IMR-90 (cell line): ENCODE measurements around the gene CCDC60. TPM values are rescaled to one million over a fixed set of nuclear protein-coding genes. Genes with fewer than 3 reads are reported as not detected.

Experiments used
- ATAC-seq: fragments of 200-7000 bp; cut with Tn5 transposase; 2 replicates; pipeline ENCODE4 v1.9.1; 2020; ENCODE audit warnings: low read depth, mild to moderate bottlenecking, moderate library complexity
- BruUV-seq: library from RNA; stranded (reverse); fragments of 400-500 nt; replicated peaks from 2 replicates; lab custom pipeline; 2021; lab: Mats Ljungman, UMichigan
- CTCF ChIA-PET: fragments of 300-600 bp; formaldehyde crosslinking; extraction: SDS; loops from one replicate; lab custom pipeline; 2021; ENCODE audit warnings: antibody characterized with exemption; lab: Yijun Ruan, JAX
- POLR2A ChIA-PET: fragments of 300-600 bp; sonication (Branson Sonifier 250); formaldehyde crosslinking; loops from one replicate; lab custom pipeline; 2022; ENCODE audit warnings: antibody characterized with exemption; ENCODE audit not compliant: unreplicated experiment; lab: Charles Lee
- DNase-seq: peaks from one replicate; pipeline ENCODE4 v3.0.0; 2013
- H2AFZ ChIP-seq: replicated peaks from 2 replicates; pipeline ENCODE3; 2013; ENCODE audit warnings: low read length, mild to moderate bottlenecking; ENCODE audit not compliant: poor library complexity
- H2AK5ac ChIP-seq: 2 replicates; pipeline ENCODE4 v1.6.1; 2013; ENCODE audit warnings: low read depth, low read length, inconsistent platforms
- H2AK9ac ChIP-seq: replicated peaks from 2 replicates; pipeline ENCODE3; 2013; ENCODE audit warnings: mild to moderate bottlenecking, low read depth, low read length, moderate library complexity; ENCODE audit not compliant: poor library complexity
- H2BK120ac ChIP-seq: 2 replicates; pipeline ENCODE4 v1.6.1; 2013; ENCODE audit warnings: low read depth, low read length, inconsistent platforms
- H2BK15ac ChIP-seq: 3 replicates; pipeline ENCODE4 v1.6.1; 2013; ENCODE audit warnings: low read depth, low read length, inconsistent platforms
- H2BK20ac ChIP-seq: 2 replicates; pipeline ENCODE4 v1.6.1; 2013; ENCODE audit warnings: low read depth, mild to moderate bottlenecking, inconsistent platforms, low read length, moderate library complexity
- H2BK5ac ChIP-seq: 2 replicates; pipeline ENCODE4 v1.6.1; 2013; ENCODE audit warnings: mild to moderate bottlenecking, low read depth, low read length, inconsistent platforms; ENCODE audit not compliant: poor library complexity, severe bottlenecking
- H3K14ac ChIP-seq: replicated peaks from 2 replicates; pipeline ENCODE4 v1.6.1; 2013; ENCODE audit warnings: low read depth, low read length, inconsistent platforms
- H3K18ac ChIP-seq: 2 replicates; pipeline ENCODE4 v1.6.1; 2013; ENCODE audit warnings: low read depth, low read length, control low read depth
- H3K23ac ChIP-seq: 2 replicates; pipeline ENCODE4 v1.6.1; 2013; ENCODE audit warnings: low read depth, low read length, inconsistent platforms
- H3K27ac ChIP-seq: 2 replicates; pipeline ENCODE4 v1.5.1; 2013; ENCODE audit warnings: mild to moderate bottlenecking, control low read depth, low read length; ENCODE audit not compliant: insufficient read depth
- H3K27me3 ChIP-seq: 2 replicates; pipeline ENCODE4 v1.6.1; 2013; ENCODE audit warnings: low read length; ENCODE audit not compliant: control insufficient read depth, insufficient read depth
- H3K36me3 ChIP-seq: 2 replicates; pipeline ENCODE4 v1.6.1; 2013; ENCODE audit warnings: low read length, mixed read lengths; ENCODE audit not compliant: control insufficient read depth, insufficient read depth
- H3K4ac ChIP-seq: 2 replicates; pipeline ENCODE4 v1.6.1; 2013; ENCODE audit warnings: low read depth, low read length, inconsistent platforms
- H3K4me1 ChIP-seq: 2 replicates; pipeline ENCODE4 v1.6.1; 2013; ENCODE audit warnings: low read length, mixed read lengths; ENCODE audit not compliant: control insufficient read depth, insufficient read depth
- H3K4me2 ChIP-seq: 2 replicates; pipeline ENCODE4 v1.6.1; 2013; ENCODE audit warnings: low read depth, mild to moderate bottlenecking, control low read depth, low read length, moderate library complexity
- H3K4me3 ChIP-seq: 2 replicates; pipeline ENCODE4 v1.5.1; 2013; ENCODE audit warnings: low read depth, mild to moderate bottlenecking, control low read depth, low read length, moderate library complexity; ENCODE audit not compliant: insufficient read depth
- H3K56ac ChIP-seq: 2 replicates; pipeline ENCODE4 v1.6.1; 2013; ENCODE audit warnings: low read length, inconsistent platforms; ENCODE audit not compliant: insufficient read depth; ENCODE audit errors: extremely low read depth
- H3K79me1 ChIP-seq, 2 experiments: 2 replicates each; pipeline ENCODE4 v1.6.1; 2013; ENCODE audit warnings: low read length in 2 of 2, inconsistent platforms in 1 of 2, low read depth in 1 of 2
- H3K9ac ChIP-seq: 2 replicates; pipeline ENCODE4 v1.6.1; 2013; ENCODE audit warnings: low read depth, low read length, control low read depth
- H3K9me1 ChIP-seq: 2 replicates; pipeline ENCODE4 v1.6.1; 2013; ENCODE audit warnings: low read length, inconsistent platforms; ENCODE audit not compliant: insufficient read depth
- H3K9me3 ChIP-seq: 2 replicates; pipeline ENCODE4 v1.6.1; 2013; ENCODE audit warnings: low read length; ENCODE audit not compliant: control insufficient read depth, insufficient read depth
- H4K20me1 ChIP-seq: 2 replicates; pipeline ENCODE4 v1.6.1; 2013; ENCODE audit warnings: low read length, inconsistent platforms; ENCODE audit not compliant: insufficient read depth
- H4K5ac ChIP-seq: 2 replicates; pipeline ENCODE4 v1.6.1; 2013; ENCODE audit warnings: mild to moderate bottlenecking, low read depth, low read length, control low read depth
- H4K8ac ChIP-seq, 2 experiments: 2 replicates each; pipeline ENCODE4 v1.6.1; 2013; ENCODE audit warnings: low read depth in 2 of 2, low read length in 2 of 2, control low read depth in 1 of 2, inconsistent platforms in 1 of 2
- H4K91ac ChIP-seq: 2 replicates; pipeline ENCODE4 v1.6.1; 2013; ENCODE audit warnings: low read depth, low read length, inconsistent platforms; ENCODE audit not compliant: insufficient read depth
- CEBPB ChIP-seq: IDR thresholded peaks from 2 replicates; pipeline ENCODE4 v1.6.1; 2012; ENCODE audit warnings: low read depth, low read length, improper control_type of control experiment
- CHD1 ChIP-seq: IDR thresholded peaks from 2 replicates; pipeline ENCODE4 v1.6.1; 2012; ENCODE audit warnings: low read depth, low read length, improper control_type of control experiment
- FOS ChIP-seq: fragments of 150-350 bp; IDR thresholded peaks from 2 replicates; pipeline ENCODE4 v1.6.1; 2016; ENCODE audit warnings: low read depth, low read length
- MAFK ChIP-seq: IDR thresholded peaks from 2 replicates; pipeline ENCODE4 v1.6.1; 2012; ENCODE audit warnings: low read depth, low read length, improper control_type of control experiment
- MAZ ChIP-seq: IDR thresholded peaks from 2 replicates; pipeline ENCODE4 v1.6.1; 2012; ENCODE audit warnings: low read depth, mild to moderate bottlenecking, low read length, improper control_type of control experiment, moderate library complexity, borderline replicate concordance
- MXI1 ChIP-seq: IDR thresholded peaks from 2 replicates; pipeline ENCODE4 v1.6.1; 2012; ENCODE audit warnings: low read depth, mild to moderate bottlenecking, low read length, moderate library complexity, borderline replicate concordance
- NFE2L2 ChIP-seq: fragments of 150-350 bp; IDR thresholded peaks from 2 replicates; pipeline ENCODE4 v1.6.1; 2016; ENCODE audit warnings: low read depth, mild to moderate bottlenecking, low read length
- POLR2A ChIP-seq: IDR thresholded peaks from 2 replicates; pipeline ENCODE4 v1.6.1; 2012; ENCODE audit warnings: mild to moderate bottlenecking, low read depth, low read length
- RCOR1 ChIP-seq: IDR thresholded peaks from 2 replicates; pipeline ENCODE4 v1.6.1; 2012; ENCODE audit warnings: mild to moderate bottlenecking, low read length, improper control_type of control experiment; ENCODE audit not compliant: insufficient replicate concordance
- RFX5 ChIP-seq: IDR thresholded peaks from 2 replicates; pipeline ENCODE4 v1.8.0; 2012; ENCODE audit warnings: low read depth, mild to moderate bottlenecking, low read length, moderate library complexity
- WGBS, 2 experiments: methylation state at CpG; one replicate each; pipeline versions ENCODE4 v1.1.5 to v1.1.7; 2013; ENCODE audit warnings: missing lambda C conversion rate in 2 of 2; ENCODE audit not compliant: insufficient read length in 1 of 2; ENCODE audit errors: extremely low coverage in 2 of 2; 5-methylcytosine and 5-hydroxymethylcytosine counted together
- dilution Hi-C: fragments of 300-500 bp; cut with HindIII; formaldehyde crosslinking; loops from one replicate; pipeline ENCODE4 v1.14.3; 2018; ENCODE audit warnings: low sequenced_read_pairs; ENCODE audit not compliant: unreplicated experiment
- in situ Hi-C: fragments of 300-500 bp; cut with MboI; formaldehyde crosslinking; loops from 3 replicates; pipeline ENCODE4 v1.14.3; 2019; ENCODE audit warnings: low sequenced_read_pairs, inconsistent platforms, mixed read lengths
- intact Hi-C: fragments of 100-400 bp; cut with micrococcal nuclease; formaldehyde crosslinking; loops from 2 replicates; pipeline ENCODE4 v1.10.0; 2022
- polyA plus RNA-seq, 3 experiments: library from polyadenylated mRNA; depleted of rRNA; stranded (reverse); fragments of >200 nt; gene quantifications; 2 replicates each; pipeline ENCODE4 v1.2.3, GENCODE V29; 2012; ENCODE audit warnings: low replicate concordance in 1 of 3
- total RNA-seq: library from RNA; depleted of rRNA; stranded (reverse); fragments of >200 nt; gene quantifications from 2 replicates; pipeline ENCODE4 v1.2.3, GENCODE V29; 2012
- TF ChIP-seq, protein P1 (sequence below): fragments of 150-350 bp; IDR thresholded peaks from 2 replicates; pipeline ENCODE4 v1.6.1; 2017; ENCODE audit warnings: mild to moderate bottlenecking, antibody characterized with exemption, low read length, low read depth
- TF ChIP-seq, protein P2 (sequence below): conservative IDR thresholded peaks from 2 replicates; pipeline ENCODE4 v1.5.1; 2012; ENCODE audit warnings: mild to moderate bottlenecking, low read depth, low read length, improper control_type of control experiment

CCDC60 gene
- total and polyA plus RNA-seq, 2 of the 4 experiments (the other 2 are of a cell fraction): not detected

DNA sequence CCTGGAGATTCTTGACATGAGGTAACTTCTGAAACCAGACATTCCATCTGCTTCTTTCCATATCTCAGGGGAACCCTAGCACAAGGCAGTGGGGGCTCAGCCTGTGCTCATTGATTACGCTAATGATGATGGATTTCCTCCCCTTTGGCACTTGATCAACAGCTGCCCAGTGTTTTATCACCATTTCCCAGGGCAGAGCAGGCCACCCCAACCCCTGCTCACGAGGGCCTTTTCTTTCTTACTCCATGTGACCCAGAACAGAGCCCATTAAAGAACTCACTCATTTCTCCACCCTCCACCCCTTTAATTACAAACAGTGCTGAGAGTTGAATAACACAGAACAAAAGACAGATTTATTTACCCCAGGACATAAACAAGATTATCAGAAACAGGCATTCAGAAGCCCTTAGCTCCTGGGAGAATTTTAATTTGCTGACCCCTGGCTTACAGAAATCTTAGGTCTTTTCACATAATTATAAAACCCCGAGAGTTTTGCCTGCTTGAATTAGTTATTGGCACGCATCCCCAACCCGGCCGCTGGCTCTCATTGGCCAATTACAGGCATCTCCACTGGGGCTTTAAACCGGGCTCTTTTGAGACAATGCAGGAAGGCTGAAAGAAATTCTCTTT lies 32.0 kb upstream of the CCDC60 start:
- H3K27ac ChIP-seq: no peak overlapping the region
- H3K18ac ChIP-seq: no peak overlapping the region
- dilution Hi-C loops: no loop called here
- peaks cover 9% of the 10 kb centered on the region for H3K9me3 ChIP-seq
- intact Hi-C loops: no loop called here
- H3K14ac ChIP-seq: no peak overlapping the region
- no peak overlapping the region for H2BK15ac ChIP-seq
- H3K23ac ChIP-seq: no peak overlapping the region
- H3K27me3 ChIP-seq: no peaks in the 10 kb centered on the region
- no TSS peak for BruUV-seq
- no peak for DNase-seq
- H2BK20ac ChIP-seq: no peak overlapping the region
- H3K9me1 ChIP-seq: no peaks in the 10 kb centered on the region
- in situ Hi-C loops: no loop called here
- no peak overlapping the region for H2AK9ac ChIP-seq
- H2BK5ac ChIP-seq: no peak overlapping the region
- no peak overlapping the region for H3K4ac ChIP-seq
- H4K20me1 ChIP-seq: no peaks in the 10 kb centered on the region
- H4K5ac ChIP-seq: no peak overlapping the region
- H4K8ac ChIP-seq: no peak overlapping the region
- no peaks in the 10 kb centered on the region for H3K4me1 ChIP-seq
- no peak for TF ChIP-seq MAFK
- no peak for TF ChIP-seq MXI1
- no peak for TF ChIP-seq CEBPB
- TF ChIP-seq POLR2A: no peak
- TF ChIP-seq FOS: no peak
- TF ChIP-seq, protein P1, sequence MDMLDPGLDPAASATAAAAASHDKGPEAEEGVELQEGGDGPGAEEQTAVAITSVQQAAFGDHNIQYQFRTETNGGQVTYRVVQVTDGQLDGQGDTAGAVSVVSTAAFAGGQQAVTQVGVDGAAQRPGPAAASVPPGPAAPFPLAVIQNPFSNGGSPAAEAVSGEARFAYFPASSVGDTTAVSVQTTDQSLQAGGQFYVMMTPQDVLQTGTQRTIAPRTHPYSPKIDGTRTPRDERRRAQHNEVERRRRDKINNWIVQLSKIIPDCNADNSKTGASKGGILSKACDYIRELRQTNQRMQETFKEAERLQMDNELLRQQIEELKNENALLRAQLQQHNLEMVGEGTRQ: no peak
- TF ChIP-seq, protein P2, sequence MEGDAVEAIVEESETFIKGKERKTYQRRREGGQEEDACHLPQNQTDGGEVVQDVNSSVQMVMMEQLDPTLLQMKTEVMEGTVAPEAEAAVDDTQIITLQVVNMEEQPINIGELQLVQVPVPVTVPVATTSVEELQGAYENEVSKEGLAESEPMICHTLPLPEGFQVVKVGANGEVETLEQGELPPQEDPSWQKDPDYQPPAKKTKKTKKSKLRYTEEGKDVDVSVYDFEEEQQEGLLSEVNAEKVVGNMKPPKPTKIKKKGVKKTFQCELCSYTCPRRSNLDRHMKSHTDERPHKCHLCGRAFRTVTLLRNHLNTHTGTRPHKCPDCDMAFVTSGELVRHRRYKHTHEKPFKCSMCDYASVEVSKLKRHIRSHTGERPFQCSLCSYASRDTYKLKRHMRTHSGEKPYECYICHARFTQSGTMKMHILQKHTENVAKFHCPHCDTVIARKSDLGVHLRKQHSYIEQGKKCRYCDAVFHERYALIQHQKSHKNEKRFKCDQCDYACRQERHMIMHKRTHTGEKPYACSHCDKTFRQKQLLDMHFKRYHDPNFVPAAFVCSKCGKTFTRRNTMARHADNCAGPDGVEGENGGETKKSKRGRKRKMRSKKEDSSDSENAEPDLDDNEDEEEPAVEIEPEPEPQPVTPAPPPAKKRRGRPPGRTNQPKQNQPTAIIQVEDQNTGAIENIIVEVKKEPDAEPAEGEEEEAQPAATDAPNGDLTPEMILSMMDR: no peak
- no peak for TF ChIP-seq RFX5
- no peak for TF ChIP-seq MAZ
- no peak for TF ChIP-seq NFE2L2
- TF ChIP-seq CHD1: no peak
- TF ChIP-seq RCOR1: no peak
- no peak overlapping the region for H3K4me3 ChIP-seq
- no peaks in the 10 kb centered on the region for H3K79me1 ChIP-seq
- no peak overlapping the region for H2AK5ac ChIP-seq
- no peaks in the 10 kb centered on the region for H3K36me3 ChIP-seq
- no peak overlapping the region for H2BK120ac ChIP-seq
- ChIA-PET CTCF (no interaction called here), POLR2A (no interaction called here)
- no peak overlapping the region for H3K9ac ChIP-seq
- H2AFZ ChIP-seq: no peak overlapping the region
- H3K56ac ChIP-seq: no peak overlapping the region
- WGBS, 2 experiments: 30% methylated on average over 4 of the region's 7 CpGs; no CpG with 5 or more reads in 1 of the 2 experiments
- no peak overlapping the region for H4K91ac ChIP-seq
- H3K4me2 ChIP-seq: no peak overlapping the region
- ATAC-seq: no peak
